Measurements from ENCODE around the gene CDC42BPG. TPM values are rescaled to one million over a fixed set of nuclear protein-coding genes. Genes with fewer than 3 reads are reported as not detected.
A peak's percentile ranks its signal among the peaks of the same experiment; 100 is the strongest.

Gene CDC42BPG
- total and polyA plus RNA-seq, 2 donors (not counting 1 experiment from before 2014, with no cell fraction given) = 0.03 to 0.33 TPM

DNA sequence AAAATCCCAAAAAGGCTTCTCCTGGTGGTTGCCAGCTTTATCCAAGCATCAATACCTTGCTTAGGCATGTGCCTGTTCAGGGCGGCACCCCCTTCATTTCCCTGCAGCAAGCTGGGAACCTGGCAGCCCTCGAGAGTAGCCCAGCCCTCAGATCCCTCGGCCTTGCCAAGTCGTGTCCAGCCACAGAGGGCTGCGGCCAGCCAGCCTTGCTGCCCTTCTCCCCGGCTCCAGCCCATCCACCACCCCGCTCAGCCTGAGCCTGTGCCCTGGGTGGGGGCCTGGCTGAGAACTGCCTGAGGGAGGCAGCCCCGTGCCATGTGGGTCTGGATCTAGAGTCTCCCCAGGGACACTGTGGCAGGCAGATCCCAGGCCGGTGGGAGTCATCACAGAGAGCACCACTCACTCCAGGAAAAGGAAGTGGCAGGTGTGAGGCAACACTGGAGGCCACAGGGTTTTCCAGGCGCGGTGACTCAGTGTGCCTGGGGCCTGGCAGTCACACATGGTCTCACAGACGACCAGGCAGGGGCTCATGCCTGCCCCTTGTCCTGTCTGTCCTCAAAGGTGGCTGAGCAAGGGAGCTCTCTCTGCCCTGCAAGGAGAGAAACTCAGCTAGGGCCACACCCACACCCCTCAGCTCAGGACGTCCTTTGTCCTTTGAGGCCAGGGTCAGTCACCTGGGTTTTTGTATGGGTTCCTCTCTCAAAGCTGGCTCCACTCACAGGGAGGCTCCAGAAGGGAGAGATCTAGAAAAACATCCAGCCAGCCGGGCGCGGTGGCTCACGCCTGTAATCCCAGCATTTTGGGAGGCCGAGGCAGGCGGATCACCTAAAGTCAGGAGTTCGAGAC lies 12.2 kb upstream of the CDC42BPG start:
- Histone ChIP-seq H3K27me3 (ENCODE audit: control insufficient read depth, insufficient read depth, low read length) (no peaks in the 10 kb centered on the region), H2AFZ (ENCODE audit: low read length) (no peak overlapping the region), H3K4me2 (ENCODE audit: extremely low read depth, insufficient read depth, low read length) (no peak overlapping the region), H4K20me1 (ENCODE audit: control insufficient read depth, extremely low read depth, insufficient read depth, low read length) (no peaks in the 10 kb centered on the region), H3K27ac (ENCODE audit: insufficient read depth, low read length) (peak overlapping the region; percentile 98), H3K4me3 (replicated peaks in 1 of 4; ENCODE audit: control extremely low read depth in 1 of 4, insufficient read depth in 1 of 4, low read depth in 3 of 4, low read length in 4 of 4) (no peak overlapping the region), H3K9me3 (ENCODE audit: control insufficient read depth, insufficient read depth, low read depth, low read length) (no peaks in the 10 kb centered on the region), H3K9ac (ENCODE audit: insufficient read depth, low read length) (peak overlapping the region; percentile 39), H3K79me2 (ENCODE audit: control insufficient read depth, insufficient read depth, low read length) (peaks cover 64% of the 10 kb centered on the region), H3K4me1 (ENCODE audit: control insufficient read depth, extremely low read depth, insufficient read depth, low read length) (peaks cover 44% of the 10 kb centered on the region), H3K36me3 (ENCODE audit: control insufficient read depth, insufficient read depth, low read length) (peaks cover 56% of the 10 kb centered on the region)
- no peak for TF ChIP-seq EZH2 (IDR thresholded peaks at IDR 0.05; ENCODE audit: low read length, missing control alignments)
- TF ChIP-seq, protein P1, sequence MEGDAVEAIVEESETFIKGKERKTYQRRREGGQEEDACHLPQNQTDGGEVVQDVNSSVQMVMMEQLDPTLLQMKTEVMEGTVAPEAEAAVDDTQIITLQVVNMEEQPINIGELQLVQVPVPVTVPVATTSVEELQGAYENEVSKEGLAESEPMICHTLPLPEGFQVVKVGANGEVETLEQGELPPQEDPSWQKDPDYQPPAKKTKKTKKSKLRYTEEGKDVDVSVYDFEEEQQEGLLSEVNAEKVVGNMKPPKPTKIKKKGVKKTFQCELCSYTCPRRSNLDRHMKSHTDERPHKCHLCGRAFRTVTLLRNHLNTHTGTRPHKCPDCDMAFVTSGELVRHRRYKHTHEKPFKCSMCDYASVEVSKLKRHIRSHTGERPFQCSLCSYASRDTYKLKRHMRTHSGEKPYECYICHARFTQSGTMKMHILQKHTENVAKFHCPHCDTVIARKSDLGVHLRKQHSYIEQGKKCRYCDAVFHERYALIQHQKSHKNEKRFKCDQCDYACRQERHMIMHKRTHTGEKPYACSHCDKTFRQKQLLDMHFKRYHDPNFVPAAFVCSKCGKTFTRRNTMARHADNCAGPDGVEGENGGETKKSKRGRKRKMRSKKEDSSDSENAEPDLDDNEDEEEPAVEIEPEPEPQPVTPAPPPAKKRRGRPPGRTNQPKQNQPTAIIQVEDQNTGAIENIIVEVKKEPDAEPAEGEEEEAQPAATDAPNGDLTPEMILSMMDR (conservative IDR thresholded peaks at IDR 0.05 in 1 of 2, IDR thresholded peaks at IDR 0.05 in 1 of 2; ENCODE audit: low read depth in 1 of 2, low read length in 2 of 2) = no peak
- DNase-seq (ENCODE audit: low read depth in 2 of 2) = peak; percentile 72 to 81

DNA sequence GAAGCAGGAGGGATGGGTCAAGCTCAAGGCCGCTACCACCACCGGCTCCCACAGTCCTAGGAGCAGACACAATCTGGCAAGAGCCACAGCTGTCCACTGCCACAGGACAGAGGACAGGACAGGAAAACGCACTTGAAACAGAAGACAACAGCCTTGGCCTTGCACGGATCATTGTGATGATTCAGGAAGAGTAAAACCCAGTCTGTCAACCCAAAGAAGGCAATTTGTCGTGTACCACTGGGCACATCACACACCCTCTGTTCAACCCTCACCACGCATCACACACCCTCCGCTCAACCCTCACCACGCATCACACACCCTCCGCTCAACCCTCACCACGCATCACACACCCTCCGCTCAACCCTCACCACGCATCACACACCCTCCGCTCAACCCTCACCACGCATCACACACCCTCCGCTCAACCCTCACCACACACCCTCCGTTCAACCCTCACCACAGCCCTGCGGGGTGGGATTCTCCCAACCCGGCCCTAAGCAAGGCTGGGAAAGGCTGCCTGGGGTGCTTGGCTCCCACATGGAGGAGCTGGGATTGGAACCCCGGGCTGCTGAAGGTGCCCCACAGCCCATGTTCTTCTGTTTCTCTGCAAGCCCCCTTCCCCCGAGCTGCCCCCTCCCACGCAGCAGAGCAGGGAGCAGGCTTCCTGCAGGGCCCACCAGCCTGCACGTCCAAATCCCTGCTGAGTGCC lies 11.3 kb upstream of the CDC42BPG start:
- no peak overlapping the region for H3K4me2 ChIP-seq (ENCODE audit: extremely low read depth, insufficient read depth, low read length)
- no peaks in the 10 kb centered on the region for H3K27me3 ChIP-seq (ENCODE audit: control insufficient read depth, insufficient read depth, low read length)
- H3K9ac ChIP-seq (ENCODE audit: insufficient read depth, low read length) = peak overlapping the region; percentile 13
- peaks cover 52% of the 10 kb centered on the region for H3K4me1 ChIP-seq (ENCODE audit: control insufficient read depth, extremely low read depth, insufficient read depth, low read length)
- H4K20me1 ChIP-seq (ENCODE audit: control insufficient read depth, extremely low read depth, insufficient read depth, low read length) = no peaks in the 10 kb centered on the region
- TF ChIP-seq, protein P1 (conservative IDR thresholded peaks at IDR 0.05 in 1 of 2, IDR thresholded peaks at IDR 0.05 in 1 of 2; ENCODE audit: low read depth in 1 of 2, low read length in 2 of 2) = no peak
- TF ChIP-seq EZH2 (IDR thresholded peaks at IDR 0.05; ENCODE audit: low read length, missing control alignments) = no peak
- H3K4me3 ChIP-seq (replicated peaks in 1 of 4; ENCODE audit: control extremely low read depth in 1 of 4, insufficient read depth in 1 of 4, low read depth in 3 of 4, low read length in 4 of 4) = no peak overlapping the region
- no peak for DNase-seq (ENCODE audit: low read depth in 2 of 2)
- no peak overlapping the region for H2AFZ ChIP-seq (ENCODE audit: low read length)
- H3K9me3 ChIP-seq (ENCODE audit: control insufficient read depth, insufficient read depth, low read depth, low read length) = no peaks in the 10 kb centered on the region
- peaks cover 58% of the 10 kb centered on the region for H3K79me2 ChIP-seq (ENCODE audit: control insufficient read depth, insufficient read depth, low read length)
- H3K36me3 ChIP-seq (ENCODE audit: control insufficient read depth, insufficient read depth, low read length) = peaks cover 53% of the 10 kb centered on the region
- peak overlapping the region; percentile 98 for H3K27ac ChIP-seq (ENCODE audit: insufficient read depth, low read length)
